ENCODE results near the gene XKR7.

The XKR7 gene

GRCh38 chr20:31979713-31980426 is 11.9 kb downstream of the XKR7 start:
- no peak for DNase-seq (ENCODE audit: low read depth)

GRCh38 chr20:31981784-31982183 is 13.8 kb downstream of the XKR7 start:
- DNase-seq (ENCODE audit: low read depth), result no peak

- no peak for DNase-seq (ENCODE audit: low read depth)
These were observed 17.1 kb downstream of the XKR7 start for GRCh38 chr20:31984981-31985471.

GRCh38 chr20:31987744-31988143 is 19.8 kb downstream of the XKR7 start:
- no peak for DNase-seq (ENCODE audit: low read depth)

GRCh38 chr20:31988430-31989015 is 20.6 kb downstream of the XKR7 start:
- DNase-seq (ENCODE audit: low read depth), result no peak

GRCh38 chr20:31989030-31989645 is 21.2 kb downstream of the XKR7 start:
- no peak for DNase-seq (ENCODE audit: low read depth)

- DNase-seq (ENCODE audit: low read depth), result no peak
These were observed 22.8 kb downstream of the XKR7 start for GRCh38 chr20:31990641-31991338.

- no peak for DNase-seq (ENCODE audit: low read depth)
These were observed 23.4 kb downstream of the XKR7 start for GRCh38 chr20:31991339-31991705.

GRCh38 chr20:31992086-31992485 is 24.1 kb downstream of the XKR7 start:
- DNase-seq (ENCODE audit: low read depth), result no peak

GRCh38 chr20:31996996-31997395 is 29.0 kb downstream of the XKR7 start:
- no peak for DNase-seq (ENCODE audit: low read depth)

GRCh38 chr20:31998246-31998645 is 30.3 kb downstream of the XKR7 start:
- DNase-seq (ENCODE audit: low read depth), result no peak

GRCh38 chr20:32003325-32003724 is 35.4 kb downstream of the XKR7 start:
- no peak for DNase-seq (ENCODE audit: low read depth)

GRCh38 chr20:32004963-32005362 is 37.0 kb downstream of the XKR7 start:
- no peak for DNase-seq (ENCODE audit: low read depth)

- DNase-seq (ENCODE audit: low read depth), result no peak
These were observed 38.1 kb downstream of the XKR7 start for GRCh38 chr20:32006053-32006452.

GRCh38 chr20:32006841-32007786 is 39.2 kb downstream of the XKR7 start:
- no peak for DNase-seq (ENCODE audit: low read depth)

- DNase-seq (ENCODE audit: low read depth), result no peak
These were observed 40.1 kb downstream of the XKR7 start for GRCh38 chr20:32007787-32008616.

- DNase-seq (ENCODE audit: low read depth), result no peak
These were observed 41.6 kb downstream of the XKR7 start for GRCh38 chr20:32009564-32009963.

GRCh38 chr20:32010101-32010500 is 42.1 kb downstream of the XKR7 start, which contains the start of gene CCM2L:
TSS of gene CCM2L (plus strand) at chr20:32010438. CDS start at chr20:32010455, 17 bp downstream.
- DNase-seq (ENCODE audit: low read depth), result no peak

- DNase-seq (ENCODE audit: low read depth), result no peak
These were observed 42.7 kb downstream of the XKR7 start for GRCh38 chr20:32010666-32011065.

GRCh38 chr20:32012159-32012688 is 44.3 kb downstream of the XKR7 start:
- no peak for DNase-seq (ENCODE audit: low read depth)
